Prostate gland (tissue), 2 donors: ENCODE measurements around the gene SHC3. TPM values are rescaled to one million over a fixed set of nuclear protein-coding genes. Genes with fewer than 3 reads are reported as not detected.

Source experiments
- DNase-seq: peaks from one replicate; pipeline ENCODE4 v3.0.0-alpha.2; 2019; ENCODE audit warnings: low spot score
- H3K27ac ChIP-seq, 2 donors: fragments of 200-600 bp; sonication (generic); 2 replicates each; pipeline ENCODE4 v1.5.1; 2017 to 2019
- H3K27me3 ChIP-seq: fragments of 200-600 bp; sonication (generic); replicated peaks from 2 replicates; pipeline ENCODE4 v1.5.1; 2019; ENCODE audit not compliant: insufficient read depth
- H3K36me3 ChIP-seq, 2 donors: fragments of 200-600 bp; sonication (generic); 1 replicate in 1 of 2; 2 replicates in 1 of 2; pipeline versions ENCODE4 v1.5.1 to v1.8.1; 2017 to 2019
- H3K4me1 ChIP-seq: fragments of 200-600 bp; sonication (generic); replicated peaks from 2 replicates; pipeline ENCODE4 v1.5.1; 2019
- H3K4me3 ChIP-seq, 2 donors: fragments of 200-600 bp; sonication (generic); 2 replicates each; pipeline ENCODE4 v1.5.1; 2017 to 2019
- H3K9me3 ChIP-seq: fragments of 200-600 bp; sonication (generic); 2 replicates; pipeline ENCODE4 v1.5.1; 2017
- CTCF ChIP-seq, 4 experiments: fragments of 200-600 bp in 2 of 4; fragments of 450-650 bp in 2 of 4; sonication (generic) in 2 of 4; IDR thresholded peaks; 1 replicate in 3 of 4; 2 replicates in 1 of 4; pipeline ENCODE4 v1.5.1; 2016 to 2019; ENCODE audit warnings: antibody characterized with exemption in 4 of 4, mild to moderate bottlenecking in 2 of 4, moderate library complexity in 2 of 4
- POLR2A ChIP-seq: fragments of 450-650 bp; IDR thresholded peaks from one replicate; pipeline ENCODE4 v1.6.1; 2016; ENCODE audit warnings: antibody characterized with exemption, mild to moderate bottlenecking
- POLR2AphosphoS5 ChIP-seq: sonication (generic); formaldehyde crosslinking; IDR thresholded peaks from one replicate; pipeline ENCODE4 v1.6.1; 2017; ENCODE audit warnings: antibody characterized with exemption
- WGBS: methylation state at CpG from one replicate; pipeline ENCODE4 v1.1.5; 2018; 5-methylcytosine and 5-hydroxymethylcytosine counted together
- intact Hi-C: fragments of 100-400 bp; cut with DNase I; formaldehyde crosslinking; loops from one replicate; pipeline ENCODE4 v1.14.2; 2022
- total RNA-seq, 2 donors: library from RNA; depleted of rRNA; stranded (reverse); fragments of >200 nt; gene quantifications; one replicate each; pipeline ENCODE4 v1.1.0, GENCODE V29; 2016

SHC3 gene
- total RNA-seq, 2 donors from 2014 or later, result 0.34 to 0.59 TPM

- 80% methylated on average over 6 of the region's 6 CpGs for WGBS
- Histone ChIP-seq H3K36me3 (no peaks in the 10 kb centered on the region), H3K27me3 (no peaks in the 10 kb centered on the region), H3K4me1 (no peaks in the 10 kb centered on the region), H3K4me3 (no peak overlapping the region), H3K9me3 (no peaks in the 10 kb centered on the region), H3K27ac (no peak overlapping the region)
- DNase-seq, result no peak
- intact Hi-C loops, result no loop called here
- TF ChIP-seq POLR2AphosphoS5, result no peak
- TF ChIP-seq POLR2A, result no peak
- no peak for TF ChIP-seq CTCF (IDR thresholded peaks at IDR 0.05)
Measured at GRCh38 chr9:89010526-89011111, 168.0 kb downstream of the SHC3 start.

- H3K4me1 ChIP-seq, result no peaks in the 10 kb centered on the region
- no peak for DNase-seq
- H3K4me3 ChIP-seq, result no peak overlapping the region
- WGBS, result 85% methylated on average over 10 of the region's 10 CpGs
- H3K27ac ChIP-seq, result no peak overlapping the region
- H3K36me3 ChIP-seq, result no peaks in the 10 kb centered on the region
- H3K9me3 ChIP-seq, result no peaks in the 10 kb centered on the region
- no peak for TF ChIP-seq POLR2AphosphoS5
- no peak for TF ChIP-seq CTCF (IDR thresholded peaks at IDR 0.05)
- no peak for TF ChIP-seq POLR2A
- intact Hi-C loops, result no loop called here
- no peaks in the 10 kb centered on the region for H3K27me3 ChIP-seq
Measured at GRCh38 chr9:89010056-89010455, 168.6 kb downstream of the SHC3 start.

- Histone ChIP-seq H3K27ac (no peak overlapping the region), H3K36me3 (no peaks in the 10 kb centered on the region), H3K4me3 (no peak overlapping the region), H3K9me3 (no peaks in the 10 kb centered on the region), H3K27me3 (no peaks in the 10 kb centered on the region), H3K4me1 (no peaks in the 10 kb centered on the region)
- intact Hi-C loops, result loop anchor here (10.0 kb wide), 1 partner anchor 265 kb away; no protein-coding TSS in a partner anchor
- no peak for TF ChIP-seq CTCF (IDR thresholded peaks at IDR 0.05)
- no peak for TF ChIP-seq POLR2A
- no peak for TF ChIP-seq POLR2AphosphoS5
- DNase-seq, result no peak
- WGBS, result 92% methylated on average over 9 of the region's 9 CpGs
Measured at GRCh38 chr9:89009546-89009840, 169.1 kb downstream of the SHC3 start.

- intact Hi-C loops, result loop anchor here (10.0 kb wide), 1 partner anchor 266 kb away; no protein-coding TSS in a partner anchor
- H3K27me3 ChIP-seq, result no peaks in the 10 kb centered on the region
- TF ChIP-seq CTCF (IDR thresholded peaks at IDR 0.05) (no peak), POLR2AphosphoS5 (no peak), POLR2A (no peak)
- H3K36me3 ChIP-seq, result no peaks in the 10 kb centered on the region
- H3K27ac ChIP-seq, result no peak overlapping the region
- no peak overlapping the region for H3K4me3 ChIP-seq
- no peak for DNase-seq
- WGBS, result 92% methylated on average over 12 of the region's 12 CpGs
- no peaks in the 10 kb centered on the region for H3K4me1 ChIP-seq
- no peaks in the 10 kb centered on the region for H3K9me3 ChIP-seq
Measured at GRCh38 chr9:89008744-89009545, 169.7 kb downstream of the SHC3 start.
